GM19372 (cell line): ENCODE measurements around the gene FNIP2.
"Not testable (repeated sequence)": the region's sequence is repeated elsewhere in the genome, so short reads cannot be mapped to it uniquely, and the experiment has no call there.

Experiments used
- ATAC-seq: cut with Tn5 transposase; IDR thresholded peaks from one replicate; pipeline ENCODE4 v1.9.1; 2021; ENCODE audit warnings: mild to moderate bottlenecking, low read depth, moderate library complexity; ENCODE audit not compliant: unreplicated experiment

Gene FNIP2

DNA sequence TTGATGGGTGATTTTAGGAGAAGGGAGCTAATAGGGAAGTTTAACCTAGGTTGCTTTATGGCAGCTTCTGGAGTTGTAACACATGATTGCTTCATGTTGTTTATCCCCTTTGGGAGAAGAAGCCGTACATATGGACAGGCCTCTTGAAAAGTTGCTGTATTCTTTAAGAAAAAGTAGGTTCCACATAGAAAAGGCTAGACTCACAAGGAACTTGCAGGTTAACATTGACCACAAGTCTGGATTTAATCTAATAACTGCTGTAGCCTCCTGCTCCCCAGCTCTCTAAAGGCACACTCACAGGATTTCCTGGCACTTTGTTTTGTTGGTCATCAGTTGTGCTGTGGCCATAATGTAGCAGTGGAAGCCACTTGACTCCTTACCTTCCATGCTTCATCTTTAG lies 19.7 kb downstream of the FNIP2 start:
- no peak for ATAC-seq

- no peak for ATAC-seq
Observed at GRCh38 chr4:158789853-158790252, 21.0 kb downstream of the FNIP2 start.

DNA sequence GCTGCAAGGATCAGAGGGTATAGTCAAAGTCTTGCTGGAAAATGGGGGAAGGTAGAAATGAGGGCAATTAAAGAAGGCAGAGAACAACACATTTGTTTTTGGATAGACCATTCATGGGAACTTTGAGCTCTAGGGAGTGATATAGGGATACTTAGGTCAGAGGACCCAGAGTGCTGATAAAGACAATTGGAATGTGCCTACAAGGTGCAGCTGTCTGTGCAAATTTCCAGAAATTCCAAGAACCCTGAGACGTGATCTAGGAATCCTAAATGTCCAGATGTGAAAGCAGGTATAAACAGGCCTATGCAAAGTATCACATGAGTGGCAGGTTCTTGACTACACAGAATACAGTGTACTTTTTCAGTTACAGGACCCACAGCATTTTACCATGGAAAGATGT lies 24.2 kb downstream of the FNIP2 start:
- no peak for ATAC-seq

DNA sequence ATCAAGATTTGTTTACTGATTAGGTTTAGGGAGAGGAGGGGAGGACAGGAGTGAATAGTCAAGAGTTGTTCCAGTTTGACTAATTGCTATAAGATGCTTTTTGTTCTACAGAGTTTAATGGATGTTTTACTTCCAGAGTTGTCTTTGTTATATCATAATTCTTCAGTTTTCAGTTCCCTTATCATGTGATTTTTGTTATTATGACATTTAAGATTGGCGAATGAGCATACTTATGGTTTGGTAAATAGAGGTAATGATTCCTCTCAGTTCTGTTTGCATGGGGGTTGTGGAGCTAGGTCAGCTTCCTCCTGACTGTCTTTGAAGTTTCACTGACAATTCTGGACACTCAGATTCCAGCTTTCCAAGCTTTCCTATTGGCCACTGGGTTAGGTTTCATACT lies 24.6 kb downstream of the FNIP2 start:
- ATAC-seq = not testable (repeated sequence)

GRCh38 chr4:158796370-158797140 lies 27.7 kb downstream of the FNIP2 start:
- no peak for ATAC-seq

- no peak for ATAC-seq
Observed at GRCh38 chr4:158798062-158798461, 29.2 kb downstream of the FNIP2 start.

DNA sequence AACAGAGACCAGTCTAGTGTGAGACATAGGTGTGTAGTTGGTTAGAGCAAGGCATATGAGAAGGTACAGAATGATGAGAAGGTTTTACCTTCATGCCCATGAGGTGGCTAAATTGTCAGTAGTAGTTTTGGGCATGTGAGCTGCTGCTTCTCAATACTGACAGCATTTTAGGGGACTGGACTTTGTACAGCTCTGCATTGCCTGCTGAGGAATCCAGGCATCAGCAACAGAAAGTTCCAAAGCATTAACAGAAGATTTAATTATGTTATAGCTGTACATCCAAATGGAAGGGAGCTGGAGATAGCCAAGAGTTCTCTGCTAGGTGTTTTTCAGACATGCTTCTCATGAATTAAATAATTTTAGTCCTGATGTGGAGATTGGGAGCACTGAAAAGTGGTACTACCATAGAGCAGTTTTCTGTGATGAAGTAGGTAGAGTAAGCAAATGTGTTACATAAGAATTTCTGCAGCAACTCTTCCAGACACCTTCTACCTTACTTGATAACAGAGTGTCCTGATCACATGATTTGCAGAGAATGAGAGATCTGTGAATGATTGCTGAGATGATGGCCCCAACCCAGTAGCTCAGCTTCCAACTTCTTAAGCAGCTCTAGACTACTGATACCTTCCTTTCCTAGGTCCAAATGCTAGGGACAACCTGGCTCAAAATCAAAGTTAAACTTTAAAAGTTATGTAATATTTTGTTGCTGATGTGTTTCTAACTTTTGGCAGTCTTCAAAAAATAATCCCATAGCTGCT lies 30.4 kb downstream of the FNIP2 start:
- ATAC-seq = no peak

- no peak for ATAC-seq
Observed at GRCh38 chr4:158799856-158800255, 31.0 kb downstream of the FNIP2 start.

DNA sequence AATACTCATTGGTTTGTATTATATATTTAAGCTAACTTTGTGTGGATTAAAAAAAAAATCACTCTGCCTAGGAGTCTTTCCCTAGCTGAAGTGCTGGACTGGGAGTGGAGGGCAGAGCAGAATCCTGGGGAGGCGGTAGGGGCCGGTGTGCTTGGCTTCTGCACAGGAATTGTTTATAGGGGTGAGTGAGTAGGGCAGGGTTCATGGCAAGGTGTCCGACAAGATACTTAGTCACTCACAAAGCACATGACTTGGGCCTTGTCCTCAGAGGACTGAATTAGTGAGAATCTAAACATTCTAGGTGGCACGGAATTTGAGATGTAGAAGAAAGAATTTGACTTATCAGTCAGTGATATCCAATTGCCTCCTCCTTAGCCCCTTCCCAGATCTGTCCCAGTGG lies 32.2 kb downstream of the FNIP2 start:
- no peak for ATAC-seq

DNA sequence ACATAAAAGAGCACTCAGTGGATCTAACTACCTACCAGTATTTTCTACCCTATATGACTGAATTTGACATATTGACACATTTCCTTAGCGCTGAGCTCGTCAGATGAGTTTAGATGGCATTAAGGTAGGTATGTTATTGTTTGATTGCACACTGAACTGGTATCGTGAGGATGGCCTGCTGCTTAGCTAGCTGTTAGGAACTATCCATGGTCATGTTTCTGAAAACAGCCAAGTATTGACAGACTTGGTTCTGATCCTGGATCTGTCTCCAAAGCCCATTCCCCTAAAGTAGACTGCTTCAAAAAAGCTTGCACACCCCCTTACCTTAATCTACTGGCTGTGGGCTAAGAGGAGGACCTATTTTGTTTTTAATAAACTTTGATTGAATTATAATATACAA lies 32.9 kb downstream of the FNIP2 start:
- no peak for ATAC-seq

- ATAC-seq = no peak
Observed at GRCh38 chr4:158802914-158803313, 34.1 kb downstream of the FNIP2 start.

DNA sequence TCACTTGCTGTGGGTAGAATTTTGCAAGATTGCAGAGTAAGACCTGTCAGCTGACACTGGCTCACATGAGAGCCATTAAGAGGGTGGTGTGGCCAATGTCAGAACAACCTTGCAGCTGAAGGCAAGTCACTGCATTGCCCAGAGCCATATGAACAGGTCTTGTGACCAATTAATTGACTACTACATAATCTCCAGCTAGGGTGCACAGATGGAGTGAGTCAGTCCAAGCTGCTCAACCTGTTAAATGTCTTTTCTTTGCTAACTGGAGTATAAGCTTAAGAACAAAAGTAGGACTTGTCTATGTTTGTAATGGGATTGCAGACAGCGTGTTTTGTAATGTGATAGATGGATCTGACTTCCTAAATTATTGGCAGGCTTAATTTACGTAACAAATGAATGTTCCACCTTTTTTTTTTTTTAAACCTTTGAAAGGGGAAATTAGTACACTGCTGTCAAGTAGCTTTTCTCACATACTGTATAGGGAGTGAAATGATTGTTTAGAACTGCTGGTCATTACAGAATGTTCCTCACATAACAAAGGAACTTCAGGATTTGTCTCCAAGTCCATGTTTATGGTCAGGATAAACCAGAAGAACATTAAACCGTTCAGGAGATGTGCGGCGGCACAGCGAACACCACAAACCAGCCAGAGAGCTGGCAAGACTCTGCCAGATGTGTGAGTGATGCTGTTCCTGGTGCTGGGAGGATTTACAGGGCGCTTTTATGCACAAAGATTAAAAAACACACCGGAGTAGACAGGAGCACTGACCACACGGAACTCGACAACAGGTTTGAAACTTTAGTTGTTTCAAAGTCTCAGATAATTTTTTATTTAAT lies 37.0 kb downstream of the FNIP2 start:
- ATAC-seq = no peak

DNA sequence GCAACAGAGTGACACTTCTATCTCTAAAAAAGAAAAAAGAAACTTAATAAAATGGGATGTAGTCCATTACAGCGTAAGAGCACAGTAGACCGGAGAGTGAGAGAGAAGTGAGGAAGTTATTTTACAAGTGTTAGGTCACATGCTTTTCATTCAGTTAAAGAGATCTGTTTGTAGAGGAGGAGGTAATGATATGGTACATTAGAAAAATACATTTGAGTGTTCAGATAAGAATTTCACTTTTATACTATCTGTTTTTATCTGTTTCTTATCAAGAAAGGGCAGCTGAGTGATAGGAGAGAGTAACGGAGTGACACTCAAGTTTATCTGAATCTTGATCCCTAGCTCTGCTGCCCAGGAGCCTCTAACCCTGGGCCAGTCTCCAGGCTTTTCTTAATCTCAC lies 38.9 kb downstream of the FNIP2 start:
- no peak for ATAC-seq

- no peak for ATAC-seq
Observed at GRCh38 chr4:158808399-158808798, 39.6 kb downstream of the FNIP2 start.

GRCh38 chr4:158809208-158809607 lies 40.4 kb downstream of the FNIP2 start:
- not testable (repeated sequence) for ATAC-seq

DNA sequence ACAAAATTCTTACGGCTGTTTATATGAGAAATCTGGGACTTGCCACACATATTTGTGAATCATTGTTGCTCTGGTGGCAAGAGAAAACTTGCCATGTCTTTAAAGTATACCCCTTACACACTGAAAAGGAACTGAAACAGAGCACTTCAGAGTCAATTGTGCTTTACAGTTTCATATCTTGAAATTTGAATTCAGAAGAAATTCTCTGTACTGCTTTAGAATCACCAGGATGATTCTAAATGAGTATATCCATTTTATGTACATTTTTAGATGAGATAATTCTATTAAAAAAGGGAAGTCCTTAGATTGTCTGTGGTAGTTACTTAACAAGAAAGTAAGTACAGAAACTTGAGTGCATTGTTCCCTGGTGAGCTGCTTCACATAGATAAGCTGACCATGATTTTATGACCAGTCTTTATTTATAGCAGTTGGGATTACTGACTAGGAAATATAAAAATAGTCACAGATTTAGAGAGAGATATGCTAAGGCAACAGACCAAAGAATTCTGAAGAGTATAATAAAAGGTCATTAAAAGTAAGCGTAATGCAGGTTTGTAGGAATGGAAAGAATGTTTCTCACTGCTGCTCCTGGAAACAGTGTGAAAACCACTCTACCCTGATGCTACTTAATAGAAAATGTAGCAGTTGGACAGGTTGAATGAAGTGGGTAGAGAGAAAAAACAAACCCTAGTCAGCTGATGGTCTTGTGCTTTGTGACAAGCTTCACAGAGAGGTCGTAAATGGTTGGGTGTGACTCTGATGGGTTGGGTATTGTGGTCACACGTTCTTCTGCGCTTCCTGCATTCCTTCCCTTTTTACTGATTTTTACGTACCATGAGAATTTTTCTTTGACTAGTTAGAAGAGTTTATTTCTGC lies 41.0 kb downstream of the FNIP2 start:
- peak; percentile 78 for ATAC-seq

GRCh38 chr4:158810487-158811215 lies 41.8 kb downstream of the FNIP2 start:
- no peak for ATAC-seq

GRCh38 chr4:158811216-158811540 lies 42.4 kb downstream of the FNIP2 start:
- ATAC-seq = no peak

- ATAC-seq = no peak
Observed at GRCh38 chr4:158811704-158812103, 42.9 kb downstream of the FNIP2 start.

- no peak for ATAC-seq
Observed at GRCh38 chr4:158812133-158812532, 43.3 kb downstream of the FNIP2 start.
